Stimulated activated CD4-positive, alpha-beta T cell treated with anti-CD3 and anti-CD28 coated beads, Interleukin-1b, Interleukin-23, amount 100 ng/mL, for 24 hours (primary cell): ENCODE measurements around the gene IKZF1.

Source experiments
- DNase-seq, 4 experiments: peaks; one replicate each; pipeline ENCODE4 v3.0.0-alpha.2; 2020; ENCODE audit warnings: low read depth in 4 of 4, low spot score in 1 of 4

The IKZF1 gene

DNA sequence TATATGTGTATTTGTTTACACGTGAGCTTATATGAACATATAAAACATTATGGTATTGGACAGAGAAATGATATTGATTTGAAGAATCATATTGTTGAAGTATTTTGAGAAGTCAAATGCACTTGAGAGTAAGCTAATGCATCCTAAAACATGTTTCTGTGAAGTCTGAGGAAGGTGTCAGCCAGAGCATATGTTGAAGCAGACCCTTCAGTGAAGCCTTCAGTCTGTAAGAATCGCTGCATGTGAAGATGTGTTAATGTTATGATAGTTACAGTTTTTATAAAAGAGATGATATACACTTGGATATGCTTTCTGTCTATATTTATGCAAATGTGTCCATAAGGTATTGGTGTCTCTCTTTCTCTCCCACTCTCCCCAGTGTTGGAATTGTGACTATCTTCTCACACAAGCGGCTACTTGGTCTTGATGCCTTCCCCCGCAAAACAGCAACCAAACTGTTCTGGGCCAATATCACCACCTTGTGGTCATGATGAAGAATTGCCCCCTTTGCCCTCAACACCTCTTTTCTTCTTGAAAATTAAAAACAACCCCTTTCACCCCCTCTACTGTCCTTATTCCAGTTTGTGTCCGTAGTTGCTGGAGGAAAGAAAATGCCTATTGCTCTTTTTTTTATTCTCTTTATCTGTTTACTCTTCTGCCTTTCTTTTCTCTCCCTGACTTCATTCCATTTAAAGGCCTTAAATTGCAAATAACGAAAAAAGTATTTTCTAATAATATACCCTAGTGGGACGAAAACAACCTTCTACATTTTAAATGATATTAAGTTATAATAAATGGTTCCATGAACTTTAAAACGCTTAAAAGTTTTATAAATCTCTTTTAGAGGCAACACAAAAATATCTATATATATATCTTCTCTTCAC is 64.9 kb downstream of the IKZF1 start:
- no peak for DNase-seq

DNA sequence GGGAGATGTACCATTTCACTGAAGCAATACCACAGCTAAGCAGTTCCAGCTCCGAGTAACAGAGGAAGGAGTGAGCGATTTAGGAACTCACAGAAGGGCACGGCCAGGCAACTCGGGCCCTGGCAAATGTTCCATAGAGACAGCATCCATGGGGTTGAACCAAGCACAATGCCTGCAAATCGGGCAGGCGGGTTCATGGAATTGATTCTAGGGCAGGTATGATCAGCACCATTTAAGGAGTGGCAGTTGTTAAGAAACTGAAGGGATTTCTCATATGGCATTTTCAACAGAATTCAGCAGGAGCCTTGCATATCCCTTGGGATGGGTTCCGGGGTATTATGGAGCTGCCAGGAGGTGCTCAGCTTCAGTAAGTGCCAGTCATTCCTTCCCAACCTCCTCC is 66.4 kb downstream of the IKZF1 start:
- DNase-seq: no peak

DNA sequence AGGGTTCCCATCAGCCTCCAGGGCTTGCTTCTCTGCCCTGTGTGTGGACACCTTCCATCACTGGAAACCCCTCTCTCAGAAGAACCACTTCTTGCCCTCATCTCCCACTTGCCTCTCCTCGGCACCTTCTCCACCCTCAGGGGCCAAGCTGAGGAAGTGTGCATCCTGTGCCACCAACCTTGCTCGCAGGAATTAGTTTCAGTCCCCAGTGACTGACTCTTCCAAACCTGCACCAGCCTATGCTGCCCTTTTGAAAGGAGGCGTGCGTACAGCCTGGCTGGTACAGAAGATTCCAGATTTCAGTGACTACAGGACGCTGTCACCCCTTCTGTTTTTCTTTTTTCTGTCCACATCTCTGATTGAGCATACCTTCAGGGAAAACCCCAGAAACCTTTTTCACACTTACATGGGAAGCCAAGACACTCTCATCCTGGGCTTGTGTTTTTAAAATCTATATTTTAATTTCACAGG is 67.1 kb downstream of the IKZF1 start:
- no peak for DNase-seq

DNA sequence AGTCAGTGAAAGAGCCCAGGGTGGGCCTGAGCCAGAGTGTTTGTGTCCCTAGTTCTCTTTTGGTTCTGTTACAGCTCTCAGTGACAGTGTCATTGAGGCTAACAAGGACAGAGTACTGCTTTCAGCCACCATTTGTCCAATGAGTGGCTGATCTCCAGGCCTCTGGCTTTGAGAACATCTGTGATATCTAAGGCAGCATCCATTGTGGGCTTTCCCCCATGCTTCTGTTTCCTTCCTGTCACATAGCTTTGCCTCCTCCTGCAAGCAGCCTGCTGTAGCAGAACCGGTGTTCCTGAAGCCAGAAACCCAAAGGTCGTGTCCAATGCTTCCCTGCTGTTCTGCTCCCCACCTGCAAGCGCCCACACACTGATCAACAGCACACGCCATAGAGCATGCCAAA is 68.4 kb downstream of the IKZF1 start:
- DNase-seq: no peak

DNA sequence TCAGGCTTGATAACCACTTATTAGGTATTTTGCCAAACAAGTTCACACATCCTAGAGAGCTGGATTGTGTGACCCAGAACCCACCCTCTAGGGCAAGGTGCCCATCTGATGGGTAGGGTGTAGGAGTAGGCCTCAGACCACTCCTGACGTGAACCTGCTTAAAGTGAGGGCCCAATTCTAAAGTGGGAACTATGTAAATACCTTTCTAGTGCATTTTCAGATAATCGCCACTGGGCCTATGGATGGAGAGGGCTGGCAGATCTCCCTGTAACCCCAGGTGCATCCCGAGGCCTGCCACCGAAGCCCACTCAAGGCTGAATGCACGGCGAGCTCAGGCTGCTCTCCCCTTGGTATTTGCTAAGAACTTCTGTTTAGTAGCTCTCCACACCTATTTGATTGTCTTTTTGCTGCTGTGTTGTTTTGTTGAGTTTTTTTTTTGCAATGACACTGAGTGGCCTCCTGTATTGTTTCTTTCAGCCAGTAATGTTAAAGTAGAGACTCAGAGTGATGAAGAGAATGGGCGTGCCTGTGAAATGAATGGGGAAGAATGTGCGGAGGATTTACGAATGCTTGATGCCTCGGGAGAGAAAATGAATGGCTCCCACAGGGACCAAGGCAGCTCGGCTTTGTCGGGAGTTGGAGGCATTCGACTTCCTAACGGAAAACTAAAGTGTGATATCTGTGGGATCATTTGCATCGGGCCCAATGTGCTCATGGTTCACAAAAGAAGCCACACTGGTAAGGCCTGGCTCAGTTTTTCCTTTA is 71.7 kb downstream of the IKZF1 start:
- no peak for DNase-seq

DNA sequence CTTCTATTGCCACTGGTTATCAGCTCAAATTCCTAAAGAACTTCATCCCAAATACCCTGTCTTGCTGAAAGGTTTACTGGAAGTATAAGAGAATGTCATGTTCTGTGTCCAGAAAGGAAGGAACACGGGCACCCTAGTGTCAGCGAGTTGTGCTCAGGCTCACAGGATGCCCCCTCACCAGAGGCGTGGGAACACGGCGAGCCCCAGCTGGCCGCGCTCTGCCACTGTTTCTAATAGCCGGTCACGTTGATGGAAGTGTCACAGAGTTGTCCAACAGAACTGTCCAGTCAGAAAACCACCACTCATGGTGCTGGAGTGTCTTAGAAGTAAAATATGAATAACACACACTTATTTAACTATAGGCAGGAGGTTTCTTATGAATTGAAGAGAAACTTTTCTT is 72.8 kb downstream of the IKZF1 start:
- no peak for DNase-seq

DNA sequence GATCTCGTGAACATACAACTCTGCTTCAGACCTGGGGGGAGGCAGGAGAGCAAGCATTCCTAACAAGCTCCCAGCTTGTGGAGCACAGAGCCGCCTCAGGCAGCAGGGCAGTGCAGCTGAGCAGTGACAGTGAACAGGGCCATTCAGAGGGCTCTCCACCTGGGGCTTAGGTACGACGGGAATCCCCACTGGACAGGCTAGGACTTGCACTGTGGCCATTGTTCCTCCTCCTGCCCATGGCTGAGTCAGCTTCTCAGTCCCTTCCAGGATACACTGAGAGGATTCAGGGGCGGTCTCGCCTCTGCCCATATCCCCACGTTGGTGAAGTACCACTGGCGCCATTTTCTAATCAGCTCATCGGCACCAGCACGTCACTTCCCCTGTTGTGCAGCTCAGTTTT is 74.6 kb downstream of the IKZF1 start:
- no peak for DNase-seq

DNA sequence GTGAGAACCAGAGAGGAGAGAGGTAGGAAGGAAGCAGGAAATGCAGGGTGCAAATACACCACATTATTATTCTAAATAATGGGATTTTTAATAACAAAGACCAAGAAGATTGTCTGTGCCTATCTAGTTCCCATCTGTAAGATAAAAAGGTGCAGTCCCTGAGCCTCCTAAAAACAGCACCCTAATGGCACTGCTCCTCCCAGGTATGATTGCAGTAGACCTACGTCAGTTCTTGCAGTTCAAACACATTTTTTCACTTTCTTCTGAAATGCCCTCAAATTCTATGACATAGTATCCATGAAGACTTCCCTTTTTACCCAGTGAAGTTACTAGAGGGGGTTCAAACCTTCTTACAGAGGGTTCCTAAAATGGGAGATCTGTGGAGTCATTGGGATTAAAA is 75.0 kb downstream of the IKZF1 start:
- DNase-seq: no peak

DNA sequence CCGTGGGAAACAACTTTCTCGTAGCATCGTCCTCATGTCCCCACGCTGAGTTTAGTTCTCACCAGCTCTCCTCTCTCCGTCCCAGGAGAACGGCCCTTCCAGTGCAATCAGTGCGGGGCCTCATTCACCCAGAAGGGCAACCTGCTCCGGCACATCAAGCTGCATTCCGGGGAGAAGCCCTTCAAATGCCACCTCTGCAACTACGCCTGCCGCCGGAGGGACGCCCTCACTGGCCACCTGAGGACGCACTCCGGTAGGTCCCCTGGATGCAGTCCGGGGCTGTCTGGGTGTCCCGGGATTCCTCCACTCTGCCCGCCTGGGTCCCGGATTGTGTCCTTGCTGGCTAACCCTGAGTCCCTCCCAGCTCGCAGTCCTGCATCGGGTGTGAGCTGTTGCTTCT is 77.9 kb downstream of the IKZF1 start:
- no peak for DNase-seq

DNA sequence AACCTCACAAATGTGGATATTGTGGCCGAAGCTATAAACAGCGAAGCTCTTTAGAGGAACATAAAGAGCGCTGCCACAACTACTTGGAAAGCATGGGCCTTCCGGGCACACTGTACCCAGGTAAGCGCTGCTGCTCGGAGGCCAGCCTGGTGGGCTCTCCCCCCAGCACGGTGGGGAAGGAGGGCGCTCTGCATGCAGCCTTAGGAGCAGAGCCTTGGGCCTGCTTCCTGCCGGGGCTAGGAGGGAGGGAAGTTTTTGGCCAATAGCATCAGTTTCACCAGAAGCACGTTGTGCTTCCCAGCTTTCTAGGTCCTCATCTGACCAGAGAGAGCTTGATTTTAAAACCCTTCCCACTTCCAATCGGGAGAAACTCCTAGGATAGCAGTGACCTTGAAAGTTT is 82.8 kb downstream of the IKZF1 start:
- DNase-seq: no peak

DNA sequence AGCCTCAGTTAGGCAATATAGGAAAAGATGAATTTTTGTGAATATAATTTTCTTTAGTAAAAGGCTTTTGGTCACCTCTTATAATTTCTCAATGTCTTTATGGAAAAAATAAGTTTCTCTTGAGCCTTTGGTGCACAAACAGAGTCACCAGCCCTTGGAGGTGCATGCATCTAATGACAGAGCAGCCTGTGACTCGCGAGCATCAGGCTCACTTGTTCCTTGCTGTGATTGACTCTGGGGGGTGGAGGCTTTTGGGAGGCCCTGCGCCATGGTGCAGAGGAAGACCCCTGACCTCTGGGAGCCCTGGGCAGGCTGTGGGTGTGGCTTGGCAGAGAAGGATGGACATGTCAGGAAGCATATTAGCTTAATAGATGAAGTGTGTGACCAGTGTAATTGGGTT is 85.4 kb downstream of the IKZF1 start:
- no peak for DNase-seq

DNA sequence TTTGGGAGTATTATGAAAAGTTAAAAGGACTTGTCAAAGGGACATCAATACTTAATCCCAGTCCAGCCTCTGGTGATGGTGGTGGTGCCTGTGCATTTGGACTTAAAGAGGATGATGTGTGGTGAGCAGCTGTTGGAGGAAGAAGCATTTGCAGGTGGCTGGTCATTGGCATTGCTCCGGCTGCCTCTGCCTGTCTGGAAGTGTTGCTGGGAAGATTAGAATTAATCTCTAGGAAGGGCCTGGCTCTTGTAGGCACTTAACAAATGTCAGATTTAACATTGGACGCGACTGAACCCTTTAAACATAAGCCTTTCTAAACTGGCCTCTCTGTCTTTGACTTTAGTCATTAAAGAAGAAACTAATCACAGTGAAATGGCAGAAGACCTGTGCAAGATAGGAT is 86.9 kb downstream of the IKZF1 start:
- DNase-seq: no peak

DNA sequence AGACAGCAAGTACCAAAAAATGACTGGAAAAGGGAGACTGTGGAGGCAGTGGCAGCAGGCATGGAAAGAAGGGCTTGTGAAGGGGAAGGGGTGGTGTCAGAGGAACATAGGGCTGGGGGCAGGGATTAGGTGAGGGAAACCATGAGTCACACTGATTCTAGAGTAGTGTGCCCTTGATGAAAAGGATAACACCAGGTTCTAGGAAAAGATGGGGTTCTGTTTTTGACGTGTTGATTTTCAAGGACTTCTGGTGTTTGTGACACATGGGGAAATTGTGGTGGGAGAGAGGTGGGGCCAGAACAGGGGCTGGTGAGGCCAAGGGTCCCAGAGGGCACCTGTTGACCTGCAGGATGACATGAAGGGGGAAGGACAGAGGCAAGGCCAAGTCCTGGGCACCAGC is 88.6 kb downstream of the IKZF1 start:
- peak in 1 of 4 experiments; percentile 52 for DNase-seq

DNA sequence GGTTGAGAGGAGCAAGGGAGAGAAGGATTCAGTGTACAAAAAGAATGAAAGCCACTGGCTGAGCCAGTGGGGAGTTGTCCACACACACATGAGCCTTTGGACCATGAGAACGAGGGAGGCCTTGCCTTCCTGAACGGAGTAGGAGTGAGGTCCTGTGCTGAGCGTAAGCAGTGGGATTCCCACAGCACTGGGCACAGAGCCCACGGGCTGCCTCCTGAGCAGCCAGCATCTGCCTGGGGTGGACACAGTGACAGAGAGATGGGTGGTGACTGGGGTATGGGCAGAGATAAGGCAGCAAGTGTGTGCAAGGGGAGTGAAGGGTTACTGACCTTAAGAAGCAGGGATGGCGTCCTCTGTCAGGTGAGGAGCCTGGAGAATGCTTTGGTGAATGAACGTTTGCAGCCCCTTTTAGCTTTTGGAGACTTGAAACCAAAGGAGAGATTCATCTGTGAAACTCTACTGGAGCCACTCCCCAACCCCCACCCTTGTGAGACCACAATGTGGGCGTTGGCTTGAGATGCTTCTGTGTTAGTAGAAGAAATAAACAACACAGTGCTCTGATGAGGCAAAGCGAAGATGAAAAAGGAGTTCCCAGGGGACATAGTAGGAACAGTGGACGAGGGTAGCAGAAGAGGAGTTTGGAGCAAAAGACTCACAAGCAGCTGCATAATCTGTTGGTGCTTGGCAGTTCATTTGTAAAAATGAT is 89.2 kb downstream of the IKZF1 start:
- DNase-seq: no peak

DNA sequence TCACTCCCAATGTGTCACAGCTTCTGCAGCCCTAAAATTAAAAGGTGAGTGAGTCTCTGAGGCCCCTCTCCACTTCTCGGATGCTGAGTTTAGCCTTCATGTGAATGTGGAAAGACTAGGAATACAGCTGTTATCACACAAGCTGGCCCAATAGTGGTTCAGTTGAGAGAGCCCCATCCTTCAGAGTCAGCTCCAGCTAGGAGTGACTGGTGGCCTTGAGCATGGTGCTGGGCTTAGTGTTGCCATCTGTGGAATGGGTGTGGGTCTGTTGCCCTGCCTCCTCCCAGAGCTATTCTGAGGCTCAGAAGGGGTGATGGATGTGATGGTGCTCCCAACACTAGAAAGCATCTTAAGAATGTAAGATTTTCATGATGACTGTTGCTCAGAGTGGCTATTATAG is 89.8 kb downstream of the IKZF1 start:
- no peak for DNase-seq

DNA sequence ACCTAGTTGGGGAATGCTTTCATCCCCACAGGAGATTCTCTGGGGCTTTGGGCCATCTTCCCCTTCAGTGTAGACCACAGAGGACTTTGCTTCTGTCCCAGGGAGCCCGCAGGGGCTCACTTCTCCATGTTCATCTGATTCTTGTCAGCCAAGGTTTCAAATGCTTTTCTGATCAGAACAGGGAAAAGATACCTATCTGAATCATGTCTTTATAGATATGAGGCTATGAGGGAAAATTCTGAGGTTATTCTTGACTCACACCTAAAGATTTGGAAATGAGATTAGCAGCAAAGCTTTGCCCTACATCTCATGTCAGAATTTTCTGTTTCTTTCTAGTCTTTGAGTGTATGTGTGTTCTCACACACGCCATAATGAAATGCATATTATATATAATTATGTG is 92.3 kb downstream of the IKZF1 start:
- DNase-seq: no peak

DNA sequence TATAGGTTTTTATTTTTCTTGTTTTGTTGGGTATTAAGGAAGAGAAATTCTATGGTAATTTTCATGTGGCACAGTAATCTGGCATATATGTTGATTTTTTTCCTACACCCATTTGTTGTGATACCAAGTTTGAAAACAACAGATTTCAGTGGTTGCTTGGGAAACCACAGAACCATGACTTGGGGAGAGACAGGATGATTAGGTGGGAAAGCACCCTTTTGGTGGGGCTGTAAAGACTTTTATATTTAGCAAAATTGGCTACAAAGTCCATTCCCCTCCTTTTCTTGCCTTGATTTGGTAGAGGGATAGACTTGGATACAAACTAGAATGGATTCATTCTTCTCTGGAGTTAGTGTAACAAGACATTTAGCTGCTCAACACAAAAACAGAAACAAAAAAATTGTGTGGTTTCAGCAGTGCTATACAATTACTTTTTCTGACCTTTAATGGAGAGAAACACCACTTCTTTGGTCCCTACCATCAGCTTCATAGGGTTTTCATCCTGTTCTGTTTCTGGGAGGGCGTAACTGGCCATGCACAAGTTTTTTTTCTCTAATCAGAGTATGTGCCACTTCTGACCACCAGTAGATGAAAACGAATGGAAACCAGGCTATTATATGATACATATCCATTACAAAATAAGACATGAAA is 92.9 kb downstream of the IKZF1 start:
- no peak for DNase-seq

DNA sequence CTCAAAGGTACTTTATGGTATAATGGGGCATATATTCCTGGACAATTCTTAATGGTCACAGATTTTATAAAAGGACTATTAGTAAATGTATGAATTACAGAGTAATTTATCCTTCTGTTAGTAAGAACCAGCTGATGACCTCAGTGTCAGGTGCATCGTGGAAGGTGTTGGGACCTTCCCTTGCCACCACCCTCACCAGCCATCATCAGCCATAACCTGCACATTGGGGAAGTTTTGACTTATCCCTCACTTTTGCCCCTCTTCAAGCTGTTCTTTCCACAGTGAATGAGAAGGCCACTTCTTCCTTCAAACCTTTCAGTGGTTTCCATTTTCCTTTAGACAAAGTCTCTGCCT is 93.4 kb downstream of the IKZF1 start:
- DNase-seq: no peak

DNA sequence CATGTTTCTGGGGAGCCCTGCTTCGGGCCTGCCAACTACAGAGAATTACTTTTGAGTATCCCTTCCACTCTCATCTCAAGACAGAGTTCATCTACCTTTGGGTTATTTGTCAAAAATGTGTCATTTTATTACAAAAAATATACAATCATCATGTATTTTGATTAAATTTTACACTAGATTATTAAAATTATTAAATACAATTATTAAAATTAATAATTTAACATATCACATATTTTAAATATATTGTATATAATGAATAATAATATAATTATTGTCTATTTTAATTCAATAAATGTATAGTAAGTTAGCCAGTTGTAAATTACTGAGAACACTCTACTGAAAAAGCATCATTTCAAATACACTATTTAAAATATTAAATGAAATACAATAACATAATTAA is 94.7 kb downstream of the IKZF1 start:
- no peak for DNase-seq

DNA sequence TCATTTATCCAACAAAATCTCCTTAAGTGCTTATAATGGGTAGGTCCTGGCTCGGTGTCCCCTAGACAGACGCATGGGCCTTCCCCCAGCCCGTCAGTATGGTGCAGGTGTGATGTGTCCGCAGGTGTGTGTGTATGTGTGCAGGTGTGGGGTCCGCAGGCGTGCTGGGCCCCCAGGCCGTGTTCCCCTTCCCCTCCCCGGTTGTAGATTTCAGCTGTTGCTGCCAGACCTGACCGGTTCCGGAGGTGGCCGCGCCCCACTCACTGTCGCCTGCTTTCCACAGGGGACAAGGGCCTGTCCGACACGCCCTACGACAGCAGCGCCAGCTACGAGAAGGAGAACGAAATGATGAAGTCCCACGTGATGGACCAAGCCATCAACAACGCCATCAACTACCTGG is 95.1 kb downstream of the IKZF1 start:
- no peak for DNase-seq

DNA sequence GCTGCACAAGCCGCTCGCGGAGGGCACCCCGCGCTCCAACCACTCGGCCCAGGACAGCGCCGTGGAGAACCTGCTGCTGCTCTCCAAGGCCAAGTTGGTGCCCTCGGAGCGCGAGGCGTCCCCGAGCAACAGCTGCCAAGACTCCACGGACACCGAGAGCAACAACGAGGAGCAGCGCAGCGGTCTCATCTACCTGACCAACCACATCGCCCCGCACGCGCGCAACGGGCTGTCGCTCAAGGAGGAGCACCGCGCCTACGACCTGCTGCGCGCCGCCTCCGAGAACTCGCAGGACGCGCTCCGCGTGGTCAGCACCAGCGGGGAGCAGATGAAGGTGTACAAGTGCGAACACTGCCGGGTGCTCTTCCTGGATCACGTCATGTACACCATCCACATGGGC is 95.6 kb downstream of the IKZF1 start:
- no peak for DNase-seq
